Activated CD8-positive, alpha-beta T cell treated with anti-CD3 and anti-CD28 coated beads for 36 hours (primary cell): ENCODE results near the gene HACE1. TPM values are rescaled to one million over a fixed set of nuclear protein-coding genes. Genes with fewer than 3 reads are reported as not detected.

Experiments used
- ATAC-seq: fragments of 200-7000 bp; cut with Tn5 transposase; one replicate; pipeline ENCODE4 v1.10.0; 2021; ENCODE audit warnings: mild to moderate bottlenecking, moderate library complexity
- CTCF ChIA-PET: fragments of 350-600 bp; sonication (Branson Sonifier 250); formaldehyde crosslinking; loops from one replicate; lab custom pipeline; 2021; ENCODE audit warnings: antibody characterized with exemption; lab: Charles Lee
- POLR2A ChIA-PET: fragments of 350-600 bp; sonication (Branson Sonifier 250); formaldehyde crosslinking; loops from one replicate; lab custom pipeline; 2021; ENCODE audit warnings: antibody characterized with exemption; lab: Charles Lee
- DNase-seq: peaks from one replicate; pipeline ENCODE4 v3.0.0-alpha.2; 2020
- H3K27ac Mint-ChIP-seq: one replicate; pipeline ENCODE4 v1.8.0; 2021; ENCODE audit warnings: mild to moderate bottlenecking, mixed read lengths
- H3K27me3 Mint-ChIP-seq: one replicate; pipeline ENCODE4 v1.8.0; 2021; ENCODE audit warnings: mixed read lengths
- H3K36me3 Mint-ChIP-seq: one replicate; pipeline ENCODE4 v1.8.0; 2021; ENCODE audit warnings: low read depth, mixed read lengths
- H3K4me1 Mint-ChIP-seq: one replicate; pipeline ENCODE4 v1.8.0; 2021; ENCODE audit warnings: low read depth, mixed read lengths
- H3K4me3 Mint-ChIP-seq: one replicate; pipeline ENCODE4 v1.8.0; 2021; ENCODE audit warnings: mild to moderate bottlenecking, moderate library complexity, mixed read lengths
- H3K9me3 Mint-ChIP-seq: one replicate; pipeline ENCODE4 v1.8.0; 2021; ENCODE audit warnings: mixed read lengths
- intact Hi-C: fragments of 100-400 bp; cut with micrococcal nuclease; formaldehyde crosslinking; loops from one replicate; pipeline ENCODE4 v1.10.0; 2022
- total RNA-seq, 2 experiments: library from RNA; stranded (reverse); gene quantifications; one replicate each; pipeline ENCODE4 v1.2.3, GENCODE V29; 2021
- TF ChIP-seq, protein P1 (sequence below): fragments of 200-600 bp; IDR thresholded peaks from one replicate; pipeline ENCODE4 v1.8.0; 2022; ENCODE audit warnings: antibody characterized with exemption, mild to moderate bottlenecking

Gene HACE1
- total RNA-seq, 2 experiments from 2014 or later = 14.5 to 17.5 TPM

DNA sequence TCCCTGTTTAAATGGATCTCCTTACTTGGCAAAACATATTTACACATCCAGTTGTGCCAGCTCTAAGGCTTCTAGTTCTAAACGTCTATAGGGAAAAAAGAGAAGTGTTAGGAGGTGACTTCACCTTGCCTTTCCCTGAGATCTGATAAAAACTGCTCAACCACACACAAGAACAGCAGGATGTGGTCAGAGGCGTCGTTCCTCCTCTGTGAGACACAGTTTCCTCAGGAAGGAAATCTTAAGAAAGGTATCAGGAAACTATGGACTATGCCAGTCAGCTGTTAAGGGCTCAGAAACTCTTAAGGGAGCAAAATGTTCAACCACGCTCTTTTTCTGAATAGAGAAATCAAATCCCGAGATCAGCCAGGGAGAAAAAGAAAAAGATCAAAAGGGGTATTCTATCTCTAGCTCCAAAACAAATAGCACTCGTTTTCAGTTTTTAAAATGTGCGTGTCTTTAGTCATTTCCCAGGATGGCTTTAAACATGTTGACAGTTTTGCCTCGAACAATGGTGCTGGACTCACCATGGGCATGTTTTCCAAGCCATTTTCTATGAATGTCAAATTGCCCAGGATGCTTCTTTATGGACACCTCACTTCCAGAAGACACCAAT, 154.5 kb downstream of the HACE1 start:
- H3K27me3 Mint-ChIP-seq = no peaks in the 10 kb centered on the region
- DNase-seq = peak; percentile 53
- peaks cover 21% of the 10 kb centered on the region for H3K4me1 Mint-ChIP-seq
- H3K36me3 Mint-ChIP-seq = peaks cover 2% of the 10 kb centered on the region
- intact Hi-C loops = no loop called here
- no peak overlapping the region for H3K27ac Mint-ChIP-seq
- CTCF ChIA-PET = interaction anchor here (1.3 kb wide), 1 partner anchor 16 kb away, joined by 3 read pairs; no protein-coding TSS in a partner anchor
- peaks cover 5% of the 10 kb centered on the region for H3K9me3 Mint-ChIP-seq
- TF ChIP-seq, protein P1, sequence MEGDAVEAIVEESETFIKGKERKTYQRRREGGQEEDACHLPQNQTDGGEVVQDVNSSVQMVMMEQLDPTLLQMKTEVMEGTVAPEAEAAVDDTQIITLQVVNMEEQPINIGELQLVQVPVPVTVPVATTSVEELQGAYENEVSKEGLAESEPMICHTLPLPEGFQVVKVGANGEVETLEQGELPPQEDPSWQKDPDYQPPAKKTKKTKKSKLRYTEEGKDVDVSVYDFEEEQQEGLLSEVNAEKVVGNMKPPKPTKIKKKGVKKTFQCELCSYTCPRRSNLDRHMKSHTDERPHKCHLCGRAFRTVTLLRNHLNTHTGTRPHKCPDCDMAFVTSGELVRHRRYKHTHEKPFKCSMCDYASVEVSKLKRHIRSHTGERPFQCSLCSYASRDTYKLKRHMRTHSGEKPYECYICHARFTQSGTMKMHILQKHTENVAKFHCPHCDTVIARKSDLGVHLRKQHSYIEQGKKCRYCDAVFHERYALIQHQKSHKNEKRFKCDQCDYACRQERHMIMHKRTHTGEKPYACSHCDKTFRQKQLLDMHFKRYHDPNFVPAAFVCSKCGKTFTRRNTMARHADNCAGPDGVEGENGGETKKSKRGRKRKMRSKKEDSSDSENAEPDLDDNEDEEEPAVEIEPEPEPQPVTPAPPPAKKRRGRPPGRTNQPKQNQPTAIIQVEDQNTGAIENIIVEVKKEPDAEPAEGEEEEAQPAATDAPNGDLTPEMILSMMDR = no peak
- ATAC-seq = peak; percentile 58
- no peak overlapping the region for H3K4me3 Mint-ChIP-seq
- POLR2A ChIA-PET = no interaction called here

DNA sequence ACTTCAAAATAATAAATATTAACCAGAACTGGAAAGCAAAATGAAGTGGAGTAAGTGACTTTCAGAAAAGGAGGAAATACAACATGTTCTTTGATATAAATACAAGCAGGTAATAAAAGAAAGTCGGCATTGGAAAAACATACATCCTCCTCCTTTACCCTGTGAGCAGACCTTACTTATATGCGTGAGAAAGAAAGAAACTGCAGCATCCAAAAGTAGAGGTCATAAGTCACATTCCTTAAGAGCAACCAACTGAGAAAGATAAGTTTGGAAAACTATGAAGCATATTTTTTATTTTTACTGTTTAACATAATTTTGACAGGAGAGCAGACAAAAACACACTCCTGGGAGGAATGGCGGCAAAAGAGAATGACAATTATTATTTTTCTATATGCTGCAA, 155.5 kb downstream of the HACE1 start:
- TF ChIP-seq, protein P1 = no peak
- no peak for DNase-seq
- ChIA-PET CTCF (no interaction called here), POLR2A (no interaction called here)
- intact Hi-C loops = no loop called here
- no peaks in the 10 kb centered on the region for H3K27me3 Mint-ChIP-seq
- H3K9me3 Mint-ChIP-seq = peaks cover 1% of the 10 kb centered on the region
- no peak for ATAC-seq
- H3K4me1 Mint-ChIP-seq = peaks cover 21% of the 10 kb centered on the region
- H3K27ac Mint-ChIP-seq = no peak overlapping the region
- H3K36me3 Mint-ChIP-seq = peaks cover 2% of the 10 kb centered on the region
- H3K4me3 Mint-ChIP-seq = no peak overlapping the region

DNA sequence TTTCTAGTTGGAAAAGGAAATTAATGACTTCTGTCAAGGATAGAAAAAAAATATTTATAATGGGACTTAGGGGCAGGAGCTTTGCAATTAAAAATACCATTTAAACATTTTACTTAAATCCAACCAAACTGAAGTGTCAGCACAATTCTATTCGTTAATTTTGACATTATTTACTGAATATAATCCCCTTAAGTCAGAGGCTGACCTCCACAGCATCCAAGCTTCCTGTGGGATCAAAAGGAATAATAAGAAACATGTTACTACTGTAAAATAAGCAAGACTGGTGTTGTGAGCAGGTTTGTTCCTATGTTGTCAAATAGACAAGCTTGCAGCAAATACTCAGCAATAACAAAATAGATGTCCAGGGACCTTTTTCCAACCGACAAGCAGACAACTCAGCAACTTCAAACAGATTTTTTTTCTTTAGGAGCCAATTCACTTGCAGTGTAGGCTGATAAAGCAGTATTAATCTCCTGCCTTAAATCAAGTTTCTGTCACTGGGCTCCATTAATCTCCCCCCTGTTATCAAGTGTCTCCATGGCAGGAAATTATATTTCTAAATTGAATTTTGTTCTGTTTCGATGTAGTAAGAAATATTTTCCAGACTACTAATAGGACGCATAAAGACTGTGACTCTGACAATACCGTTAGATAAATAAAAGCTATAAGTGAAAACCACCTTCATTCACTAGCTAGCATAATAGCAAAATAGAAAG, 157.4 kb downstream of the HACE1 start:
- no peaks in the 10 kb centered on the region for H3K27me3 Mint-ChIP-seq
- ChIA-PET POLR2A (no interaction called here), CTCF (interaction anchor here (1.5 kb wide), 1 partner anchor 18 kb away, joined by 8 read pairs; no protein-coding TSS in a partner anchor)
- H3K4me1 Mint-ChIP-seq = peaks cover 21% of the 10 kb centered on the region
- intact Hi-C loops = no loop called here
- H3K36me3 Mint-ChIP-seq = no peaks in the 10 kb centered on the region
- no peak overlapping the region for H3K4me3 Mint-ChIP-seq
- no peaks in the 10 kb centered on the region for H3K9me3 Mint-ChIP-seq
- TF ChIP-seq, protein P1 = no peak
- ATAC-seq (no peak), DNase-seq (no peak)
- no peak overlapping the region for H3K27ac Mint-ChIP-seq

DNA sequence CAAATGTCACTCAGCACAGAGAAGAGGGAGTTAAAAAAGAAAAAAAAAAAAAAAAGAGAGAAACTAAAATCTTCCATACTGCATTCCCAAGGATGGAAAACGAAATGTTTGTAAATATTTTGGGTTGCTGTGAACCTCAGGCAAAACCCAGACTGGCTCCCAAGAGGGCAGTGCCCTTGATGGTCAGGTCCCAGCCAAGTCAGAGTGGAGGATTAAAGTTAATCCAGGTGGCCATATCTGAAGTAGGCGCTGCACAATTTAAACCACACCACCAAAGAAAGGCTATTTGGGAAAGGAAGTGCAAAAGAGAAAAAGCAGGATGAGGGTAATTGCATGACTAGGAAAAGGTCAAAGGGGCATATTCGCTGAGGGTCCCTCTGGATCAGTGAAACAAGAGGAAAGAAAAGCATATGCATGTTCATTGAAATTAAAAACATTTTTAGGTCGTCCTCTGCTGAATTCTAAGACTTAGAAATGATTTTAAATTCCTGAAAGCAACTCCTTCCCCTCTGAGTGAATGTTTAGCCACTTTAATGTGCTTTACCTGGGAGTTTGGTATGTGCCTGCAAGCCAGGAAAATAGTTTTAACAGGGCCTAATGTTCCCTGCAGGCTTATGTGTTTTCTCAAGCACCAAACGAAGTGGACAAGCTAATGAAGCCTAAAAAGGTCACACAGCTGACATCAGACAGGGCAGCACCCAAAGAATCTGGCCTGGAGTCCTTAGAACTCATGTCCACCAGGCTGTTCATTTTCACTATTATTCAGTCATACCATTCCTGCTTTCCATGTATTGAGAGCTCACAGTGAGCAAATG, 159.1 kb downstream of the HACE1 start:
- ATAC-seq (no peak), DNase-seq (no peak)
- ChIA-PET CTCF (interaction anchor here (0.9 kb wide), 1 partner anchor 23 kb away, joined by 3 read pairs; no protein-coding TSS in a partner anchor), POLR2A (interaction anchor here (0.6 kb wide), 2 partner anchors 16 to 1573 kb away, joined by 3 read pairs; no protein-coding TSS in a partner anchor)
- peaks cover 19% of the 10 kb centered on the region for H3K4me1 Mint-ChIP-seq
- TF ChIP-seq, protein P1 = no peak
- intact Hi-C loops = no loop called here
- no peaks in the 10 kb centered on the region for H3K27me3 Mint-ChIP-seq
- H3K4me3 Mint-ChIP-seq = no peak overlapping the region
- H3K27ac Mint-ChIP-seq = no peak overlapping the region
- no peaks in the 10 kb centered on the region for H3K36me3 Mint-ChIP-seq
- H3K9me3 Mint-ChIP-seq = no peaks in the 10 kb centered on the region
